GM21737 (cell line): ENCODE data around the gene CRY1.
"Not testable (repeated sequence)": the region's sequence is repeated elsewhere in the genome, so short reads cannot be mapped to it uniquely, and the experiment has no call there.

Experiments used
- ATAC-seq: cut with Tn5 transposase; IDR thresholded peaks from one replicate; pipeline ENCODE4 v1.9.1; 2021; ENCODE audit warnings: mild to moderate bottlenecking, moderate library complexity; ENCODE audit not compliant: unreplicated experiment

Gene CRY1

GRCh38 chr12:107066691-107067090 is 26.7 kb downstream of the CRY1 start:
- no peak for ATAC-seq

DNA sequence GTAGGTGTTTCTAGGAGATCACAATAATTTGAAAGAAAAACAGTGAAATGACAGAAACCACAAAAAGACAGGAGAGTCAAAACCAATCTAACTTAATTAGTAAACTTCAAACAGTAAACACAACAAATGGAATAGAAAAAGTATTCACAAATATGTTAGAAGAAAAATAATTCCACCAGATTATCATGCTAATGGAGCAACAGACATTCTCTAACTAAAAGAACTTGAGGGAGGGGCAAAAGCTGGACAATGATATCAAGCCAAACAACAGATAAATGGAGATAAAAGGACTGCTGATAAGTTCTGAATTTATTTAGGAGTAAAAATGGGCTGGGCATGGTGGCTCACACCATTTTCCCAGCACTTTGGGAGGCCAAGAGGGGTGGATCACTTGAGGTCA is 28.7 kb downstream of the CRY1 start:
- ATAC-seq: no peak

GRCh38 chr12:107064243-107064642 is 29.1 kb downstream of the CRY1 start:
- ATAC-seq: no peak

- no peak for ATAC-seq
These were observed 35.2 kb downstream of the CRY1 start for GRCh38 chr12:107058190-107058589.

DNA sequence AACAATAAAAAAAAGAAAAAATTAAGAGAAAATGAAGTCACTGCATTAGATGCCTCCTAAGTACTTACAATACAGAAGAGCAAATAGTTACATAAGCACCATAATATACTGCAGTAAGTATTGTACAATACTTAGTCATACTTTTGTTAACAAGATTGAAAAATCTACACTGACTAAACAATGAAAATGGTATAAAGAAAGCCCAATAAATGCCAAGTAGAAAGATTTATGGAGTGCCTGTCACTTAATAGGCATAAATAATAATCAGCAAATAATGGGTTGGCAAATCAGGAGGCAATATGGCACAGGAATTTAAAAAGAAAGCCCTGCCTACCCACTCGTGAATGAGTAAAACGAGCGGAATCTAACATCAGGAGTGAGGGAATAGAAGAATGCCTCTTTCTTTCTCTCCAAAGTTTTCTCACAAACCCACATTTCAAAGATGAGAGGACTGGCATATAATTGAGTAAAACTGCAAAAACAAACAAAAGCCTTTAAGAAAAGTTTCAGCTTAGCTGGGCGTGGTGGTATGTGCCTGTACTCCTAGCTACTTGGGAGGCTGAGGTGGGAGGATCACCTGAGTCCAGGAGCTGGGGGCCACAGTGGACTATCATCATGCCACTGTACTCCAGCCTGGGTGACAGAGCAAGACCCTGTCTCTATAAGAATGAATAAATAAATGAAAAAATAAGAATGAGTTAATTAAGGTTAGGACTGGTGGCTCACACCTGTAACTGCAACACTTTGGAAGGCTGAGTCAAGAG is 36.1 kb downstream of the CRY1 start:
- no peak for ATAC-seq

DNA sequence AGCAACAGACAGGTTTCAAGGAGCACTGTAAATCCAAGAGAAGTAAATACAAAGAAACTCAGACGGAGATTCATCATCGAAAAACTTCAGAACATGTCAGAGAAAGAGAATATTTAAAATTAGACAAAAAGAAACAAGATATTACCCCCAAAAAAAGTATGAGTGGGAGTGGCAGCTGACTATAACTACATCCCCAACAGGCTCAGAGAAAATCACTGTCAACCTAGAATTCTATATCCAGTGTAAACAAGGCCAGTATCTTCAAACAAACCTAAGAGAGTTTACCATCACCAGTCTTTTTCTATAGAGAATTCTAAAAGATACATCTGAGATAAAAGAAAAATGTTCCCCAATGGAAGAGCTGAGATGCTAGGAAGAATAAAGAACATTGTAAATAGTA is 39.6 kb downstream of the CRY1 start:
- ATAC-seq: no peak

GRCh38 chr12:107045186-107045585 is 48.2 kb downstream of the CRY1 start:
- ATAC-seq: no peak

DNA sequence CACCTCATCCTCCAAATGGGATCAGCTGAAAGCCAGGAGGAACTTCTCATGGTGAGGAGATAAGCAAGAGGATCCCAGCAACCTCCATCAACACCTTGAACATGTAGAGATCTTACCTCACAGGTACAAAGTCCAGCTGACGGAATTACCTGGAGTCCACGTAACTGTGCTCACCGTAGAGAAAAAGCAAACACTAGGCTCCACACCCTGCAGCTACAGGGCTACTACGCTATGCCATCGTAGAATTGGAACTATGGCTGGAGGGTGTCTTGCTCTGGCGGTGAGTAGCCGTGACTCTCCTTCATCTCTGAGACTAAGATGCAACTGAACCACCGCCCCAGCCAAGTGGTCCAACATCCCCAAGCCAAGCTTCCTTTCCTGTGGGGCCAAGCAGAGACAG is 50.5 kb downstream of the CRY1 start:
- no peak for ATAC-seq

DNA sequence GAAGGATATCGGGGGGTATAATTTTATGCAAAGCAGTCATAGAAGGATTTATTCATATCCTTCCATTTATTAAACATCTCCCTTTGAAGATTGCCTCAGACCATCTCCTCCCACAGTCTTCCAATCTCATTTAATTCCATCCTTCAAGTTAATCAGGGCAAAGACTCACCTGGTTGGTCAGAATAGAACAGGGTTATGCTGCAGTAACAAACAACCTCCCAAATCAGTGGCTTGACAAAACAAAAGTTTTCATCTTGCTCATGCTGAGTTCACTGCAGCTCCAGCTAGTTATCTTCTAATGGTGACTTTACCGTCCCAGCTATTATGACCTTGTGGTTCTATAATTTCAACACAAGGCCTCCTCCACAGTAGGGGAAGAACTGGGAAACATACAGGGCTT is 57.6 kb downstream of the CRY1 start:
- ATAC-seq: no peak

GRCh38 chr12:107033758-107034739 is 59.3 kb downstream of the CRY1 start:
- ATAC-seq: no peak

DNA sequence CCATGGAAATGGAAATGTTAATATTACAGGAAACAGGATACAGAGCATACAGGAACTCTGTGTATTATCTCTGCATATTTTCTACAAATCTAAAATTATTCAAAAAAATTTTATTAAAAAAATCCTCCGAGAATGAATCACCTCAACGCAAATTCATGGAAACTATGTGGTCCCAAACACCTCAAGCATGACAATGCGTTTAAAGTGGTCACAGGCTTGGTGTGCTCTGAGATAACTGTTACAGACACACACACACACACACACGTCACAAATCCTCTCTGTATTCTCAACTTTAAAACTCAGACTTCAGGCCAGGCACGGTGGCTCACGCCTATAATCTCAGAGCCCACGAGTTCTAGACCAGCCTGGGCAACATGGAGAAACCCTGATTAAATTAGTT is 61.1 kb downstream of the CRY1 start:
- no peak for ATAC-seq

GRCh38 chr12:107031061-107031460 is 62.3 kb downstream of the CRY1 start:
- ATAC-seq: no peak

- no peak for ATAC-seq
These were observed 64.3 kb downstream of the CRY1 start for GRCh38 chr12:107029081-107029480.

DNA sequence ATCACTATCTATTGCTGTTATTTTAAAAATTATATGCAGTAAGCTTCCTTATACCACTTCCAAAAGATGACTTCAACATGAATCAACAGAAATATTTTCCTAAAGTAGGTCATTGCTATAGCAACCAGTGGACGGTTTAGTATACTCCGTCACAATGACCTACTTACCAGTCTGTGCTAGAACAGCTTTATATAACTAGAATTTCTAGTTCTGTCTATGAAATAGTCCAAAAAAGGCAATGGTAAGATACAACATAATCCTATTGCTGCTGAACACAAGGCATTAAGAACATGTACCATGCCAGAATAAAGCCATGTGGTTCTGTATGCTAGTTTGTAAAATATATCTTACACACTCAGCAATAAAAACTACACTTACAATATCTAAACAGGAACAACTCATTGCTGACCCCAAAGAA is 65.7 kb downstream of the CRY1 start:
- ATAC-seq: no peak

GRCh38 chr12:107026806-107027635 is 66.3 kb downstream of the CRY1 start:
- no peak for ATAC-seq

DNA sequence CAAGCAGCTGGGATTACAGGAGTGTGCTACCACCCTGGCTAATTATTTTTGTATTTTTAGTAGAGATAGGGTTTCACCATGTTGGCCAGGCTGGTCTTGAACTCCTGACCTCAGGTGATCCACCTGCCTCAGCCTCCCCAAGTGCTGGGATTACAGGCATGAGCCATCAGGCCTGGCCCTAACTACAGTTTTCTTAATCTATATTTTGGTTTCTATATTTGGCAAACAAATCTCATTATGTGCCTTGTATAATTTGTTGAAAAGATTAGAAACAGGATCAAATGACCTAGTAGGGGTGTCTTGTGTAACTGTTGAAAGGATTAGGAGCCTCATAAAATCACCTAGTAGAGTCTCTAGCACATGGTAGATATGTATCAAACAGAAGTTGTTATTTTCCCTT is 67.0 kb downstream of the CRY1 start:
- not testable (repeated sequence) for ATAC-seq

DNA sequence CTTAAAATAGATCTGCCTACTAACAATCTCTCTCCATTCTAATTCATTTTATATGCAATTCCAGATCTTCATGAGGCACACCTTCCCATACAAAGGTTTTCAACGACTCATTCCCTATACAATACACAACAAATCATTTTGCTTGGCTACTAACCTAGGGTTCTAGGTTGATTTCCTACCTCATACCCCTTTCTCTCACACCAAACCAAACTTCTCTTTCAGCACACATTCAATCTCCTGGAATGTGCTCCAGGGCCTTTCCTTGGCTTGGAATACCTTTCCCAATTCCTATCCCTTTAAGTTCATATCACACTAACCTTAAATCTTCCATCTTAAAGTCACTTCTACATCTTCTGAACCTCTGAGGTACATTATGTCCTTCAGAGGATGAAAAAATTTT is 67.7 kb downstream of the CRY1 start:
- no peak for ATAC-seq

GRCh38 chr12:107019546-107019945 is 73.8 kb downstream of the CRY1 start:
- ATAC-seq: no peak

GRCh38 chr12:107017042-107017441 is 76.3 kb downstream of the CRY1 start:
- no peak for ATAC-seq

DNA sequence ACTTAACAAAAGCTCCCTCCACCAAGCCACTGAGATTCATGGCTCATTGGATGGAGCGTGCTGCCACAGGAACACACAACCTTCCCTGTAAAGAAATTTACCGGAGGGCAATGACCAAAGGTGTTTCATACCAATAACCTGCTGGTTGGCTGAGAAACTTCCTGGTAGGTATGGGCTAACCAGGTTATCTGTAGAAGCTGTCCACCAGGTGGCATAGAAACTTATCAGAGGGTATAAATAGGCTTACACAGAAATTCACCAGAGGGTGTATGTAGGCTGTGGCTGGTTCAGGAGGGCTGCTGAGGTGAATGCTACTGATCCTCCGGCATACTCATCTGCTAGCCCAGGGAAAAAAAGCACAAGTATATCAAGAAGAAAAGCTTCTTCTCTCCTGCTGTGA is 79.3 kb downstream of the CRY1 start:
- no peak for ATAC-seq
